Measurements from ENCODE around the gene AP1AR.
A peak's percentile ranks its signal among the peaks of the same experiment; 100 is the strongest.
"Not testable (repeated sequence)": the region's sequence is repeated elsewhere in the genome, so short reads cannot be mapped to it uniquely, and the experiment has no call there.

The AP1AR gene

DNA sequence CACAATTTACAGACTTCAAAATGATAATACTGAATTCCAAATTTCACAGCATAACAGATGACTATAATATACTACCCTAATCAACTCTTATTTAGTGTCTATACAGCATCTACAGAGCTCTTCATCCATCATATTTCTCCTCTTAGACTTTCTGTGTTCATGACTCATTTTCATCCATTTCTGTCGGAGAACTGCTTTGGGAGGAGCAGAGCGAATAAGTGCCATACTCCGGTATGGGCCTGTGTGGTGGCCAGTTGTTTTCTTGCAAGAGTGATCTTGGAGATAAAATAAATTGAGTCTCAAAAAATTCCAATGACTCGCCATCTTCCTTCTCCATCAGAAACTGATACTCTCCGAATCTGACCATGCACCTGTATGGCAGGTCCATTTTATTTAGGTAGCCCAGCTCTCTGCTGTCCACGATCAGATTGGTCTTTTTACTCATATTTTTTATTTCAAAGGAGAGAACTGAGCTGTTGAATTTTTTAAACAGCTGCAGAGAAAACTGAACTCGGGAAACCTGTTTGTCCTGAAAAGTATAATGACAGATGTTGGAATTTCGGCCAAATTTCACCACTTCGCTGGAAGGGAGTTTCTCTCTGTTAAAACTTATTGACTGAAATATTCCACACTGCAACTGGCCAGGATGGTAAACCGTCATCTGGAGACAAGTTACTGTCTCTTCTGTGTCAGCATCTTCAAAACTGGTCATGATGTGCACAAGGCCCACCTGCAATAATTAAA is 46.3 kb downstream of the AP1AR start:
- DNase-seq: no peak
- in situ Hi-C loops (cut with HindIII; ENCODE audit: low pct_ligation_motif_present, low sequenced_read_pairs): no loop called here
- TF ChIP-seq, protein P1, sequence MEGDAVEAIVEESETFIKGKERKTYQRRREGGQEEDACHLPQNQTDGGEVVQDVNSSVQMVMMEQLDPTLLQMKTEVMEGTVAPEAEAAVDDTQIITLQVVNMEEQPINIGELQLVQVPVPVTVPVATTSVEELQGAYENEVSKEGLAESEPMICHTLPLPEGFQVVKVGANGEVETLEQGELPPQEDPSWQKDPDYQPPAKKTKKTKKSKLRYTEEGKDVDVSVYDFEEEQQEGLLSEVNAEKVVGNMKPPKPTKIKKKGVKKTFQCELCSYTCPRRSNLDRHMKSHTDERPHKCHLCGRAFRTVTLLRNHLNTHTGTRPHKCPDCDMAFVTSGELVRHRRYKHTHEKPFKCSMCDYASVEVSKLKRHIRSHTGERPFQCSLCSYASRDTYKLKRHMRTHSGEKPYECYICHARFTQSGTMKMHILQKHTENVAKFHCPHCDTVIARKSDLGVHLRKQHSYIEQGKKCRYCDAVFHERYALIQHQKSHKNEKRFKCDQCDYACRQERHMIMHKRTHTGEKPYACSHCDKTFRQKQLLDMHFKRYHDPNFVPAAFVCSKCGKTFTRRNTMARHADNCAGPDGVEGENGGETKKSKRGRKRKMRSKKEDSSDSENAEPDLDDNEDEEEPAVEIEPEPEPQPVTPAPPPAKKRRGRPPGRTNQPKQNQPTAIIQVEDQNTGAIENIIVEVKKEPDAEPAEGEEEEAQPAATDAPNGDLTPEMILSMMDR (IDR thresholded peaks at IDR 0.05; ENCODE audit: low read depth, low read length, missing control alignments): no peak
- Histone ChIP-seq H3K4me3 (ENCODE audit: low read depth, low read length) (no peak overlapping the region), H3K36me3 (replicated peaks) (no peaks in the 10 kb centered on the region), H3K27ac (no peak overlapping the region), H3K27me3 (replicated peaks) (no peaks in the 10 kb centered on the region)

DNA sequence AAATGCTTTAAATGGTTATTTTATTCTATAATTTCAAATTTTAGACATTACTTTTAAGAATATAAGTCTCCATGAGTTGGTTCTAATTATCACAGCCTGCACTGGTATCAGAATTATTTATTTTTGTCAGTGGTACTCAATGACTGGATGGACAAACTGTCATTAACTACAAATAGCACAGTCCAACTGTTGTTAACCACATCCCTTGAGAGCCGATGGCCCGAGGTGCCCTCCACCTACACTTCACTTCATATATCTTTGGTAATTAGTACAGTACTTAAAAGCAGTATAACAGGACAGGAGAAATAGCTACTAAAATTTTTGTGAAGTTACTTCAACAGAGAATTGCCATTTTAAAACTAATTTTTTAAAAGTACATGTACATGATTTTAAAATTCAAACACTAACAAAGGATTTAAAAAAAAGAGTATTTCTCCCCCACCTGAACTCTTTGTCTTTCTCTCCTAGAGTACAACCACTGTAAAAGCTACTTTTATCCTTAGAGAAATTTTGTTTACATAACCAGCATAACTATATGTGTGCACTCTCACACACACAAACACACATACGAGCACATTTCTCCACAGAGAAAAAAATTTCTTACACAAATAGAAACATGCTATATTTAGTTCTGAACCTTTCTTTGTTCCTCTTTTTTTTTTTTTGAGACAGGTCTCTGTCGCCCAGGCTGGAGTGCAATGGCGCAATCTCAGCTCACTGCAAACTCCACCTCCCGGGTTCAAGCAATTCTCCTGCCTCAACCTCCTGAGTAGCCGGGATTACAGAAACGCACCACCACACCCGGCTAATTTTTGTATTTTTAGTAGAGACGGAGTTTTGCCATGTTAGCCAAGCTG is 47.7 kb downstream of the AP1AR start:
- H3K4me3 ChIP-seq (ENCODE audit: low read depth, low read length): no peak overlapping the region
- no peaks in the 10 kb centered on the region for H3K27me3 ChIP-seq (replicated peaks)
- no peaks in the 10 kb centered on the region for H3K36me3 ChIP-seq (replicated peaks)
- TF ChIP-seq, protein P1 (IDR thresholded peaks at IDR 0.05; ENCODE audit: low read depth, low read length, missing control alignments): no peak
- no peak for DNase-seq
- in situ Hi-C loops (cut with HindIII; ENCODE audit: low pct_ligation_motif_present, low sequenced_read_pairs): no loop called here
- no peak overlapping the region for H3K27ac ChIP-seq

GRCh38 chr4:112279882-112280315 is 48.3 kb downstream of the AP1AR start:
- no peaks in the 10 kb centered on the region for H3K36me3 ChIP-seq (replicated peaks)
- TF ChIP-seq, protein P1 (IDR thresholded peaks at IDR 0.05; ENCODE audit: low read depth, low read length, missing control alignments): no peak
- DNase-seq: peak; percentile 9
- in situ Hi-C loops (cut with HindIII; ENCODE audit: low pct_ligation_motif_present, low sequenced_read_pairs): no loop called here
- H3K27me3 ChIP-seq (replicated peaks): no peaks in the 10 kb centered on the region
- no peak overlapping the region for H3K27ac ChIP-seq
- H3K4me3 ChIP-seq (ENCODE audit: low read depth, low read length): no peak overlapping the region

DNA sequence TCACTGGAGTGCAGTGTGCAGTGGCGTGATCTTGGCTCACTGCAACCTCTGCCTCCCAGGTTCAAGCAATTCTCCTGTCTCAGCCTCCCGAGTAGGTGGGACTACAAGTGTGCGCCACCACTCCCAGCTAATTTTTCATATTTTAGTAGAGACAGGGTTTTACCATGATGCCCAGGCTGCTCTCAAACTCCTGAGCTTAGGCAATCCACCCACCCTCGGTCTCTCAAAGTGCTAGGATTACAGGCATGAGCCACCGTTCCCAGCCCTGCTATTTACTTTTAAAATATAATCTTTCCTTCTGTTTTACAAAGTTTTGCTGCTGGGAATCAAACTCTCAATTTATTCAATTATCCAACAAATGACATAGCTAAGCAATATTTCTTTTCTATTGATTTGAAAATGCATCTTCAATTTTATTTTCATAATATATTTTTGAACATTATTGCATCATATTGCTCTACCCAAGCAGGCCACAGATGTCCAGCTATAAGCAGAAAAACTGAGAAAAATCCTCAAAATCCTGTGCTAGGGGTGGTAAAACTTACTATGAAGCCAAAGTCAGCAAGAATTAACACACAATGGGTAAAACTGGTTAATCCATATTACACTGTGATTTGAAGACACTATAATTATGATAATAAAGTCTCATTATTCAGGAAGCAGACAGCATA is 48.9 kb downstream of the AP1AR start:
- TF ChIP-seq, protein P1 (IDR thresholded peaks at IDR 0.05; ENCODE audit: low read depth, low read length, missing control alignments): no peak
- Histone ChIP-seq H3K27ac (no peak overlapping the region), H3K36me3 (replicated peaks) (no peaks in the 10 kb centered on the region), H3K27me3 (replicated peaks) (no peaks in the 10 kb centered on the region), H3K4me3 (ENCODE audit: low read depth, low read length) (no peak overlapping the region)
- in situ Hi-C loops (cut with HindIII; ENCODE audit: low pct_ligation_motif_present, low sequenced_read_pairs): no loop called here
- DNase-seq: no peak

- H3K36me3 ChIP-seq (replicated peaks); in situ Hi-C loops (cut with HindIII; ENCODE audit: low pct_ligation_motif_present, low sequenced_read_pairs); H3K27ac ChIP-seq; DNase-seq; H3K4me3 ChIP-seq (ENCODE audit: low read depth, low read length); H3K27me3 ChIP-seq (replicated peaks): not testable (repeated sequence)
These were observed 50.4 kb downstream of the AP1AR start for GRCh38 chr4:112281895-112282398.
